Chondrocyte (in vitro differentiated cells): ENCODE results near the gene BTBD19. TPM values are rescaled to one million over a fixed set of nuclear protein-coding genes. Genes with fewer than 3 reads are reported as not detected.

Source experiments
- DNase-seq: peaks from one replicate; pipeline ENCODE4 v3.0.0; 2021; ENCODE audit warnings: mixed read lengths, low spot score
- H3K27ac Mint-ChIP-seq: one replicate; pipeline ENCODE4 v1.8.0; 2021; ENCODE audit warnings: mild to moderate bottlenecking, moderate library complexity, mixed read lengths; ENCODE audit not compliant: unreplicated experiment
- H3K27me3 Mint-ChIP-seq: 2 replicates; pipeline ENCODE4 v1.8.0; 2021; ENCODE audit warnings: low read depth, mixed read lengths
- H3K36me3 Mint-ChIP-seq: 2 replicates; pipeline ENCODE4 v1.8.0; 2021; ENCODE audit warnings: low read depth, mixed read lengths
- H3K4me1 Mint-ChIP-seq: 2 replicates; pipeline ENCODE4 v1.8.0; 2021; ENCODE audit warnings: low read depth, mild to moderate bottlenecking, mixed read lengths
- H3K4me3 Mint-ChIP-seq: one replicate; pipeline ENCODE4 v1.8.0; 2021; ENCODE audit warnings: mild to moderate bottlenecking, moderate library complexity, mixed read lengths; ENCODE audit not compliant: unreplicated experiment
- H3K9me3 Mint-ChIP-seq: 2 replicates; pipeline ENCODE4 v1.8.0; 2021; ENCODE audit warnings: low read depth, mixed read lengths
- total RNA-seq: library from RNA; stranded (reverse); gene quantifications from 3 replicates; pipeline ENCODE4 v1.2.1, GENCODE V29; 2021
- TF ChIP-seq, protein P1 (sequence below): fragments of 200-600 bp; sonication (generic); IDR thresholded peaks from 2 replicates; pipeline ENCODE4 v1.5.0; 2021; ENCODE audit warnings: antibody characterized with exemption, mild to moderate bottlenecking, moderate library complexity

Gene BTBD19
- total RNA-seq, 1 donor from 2014 or later, result 44.1 TPM

DNA sequence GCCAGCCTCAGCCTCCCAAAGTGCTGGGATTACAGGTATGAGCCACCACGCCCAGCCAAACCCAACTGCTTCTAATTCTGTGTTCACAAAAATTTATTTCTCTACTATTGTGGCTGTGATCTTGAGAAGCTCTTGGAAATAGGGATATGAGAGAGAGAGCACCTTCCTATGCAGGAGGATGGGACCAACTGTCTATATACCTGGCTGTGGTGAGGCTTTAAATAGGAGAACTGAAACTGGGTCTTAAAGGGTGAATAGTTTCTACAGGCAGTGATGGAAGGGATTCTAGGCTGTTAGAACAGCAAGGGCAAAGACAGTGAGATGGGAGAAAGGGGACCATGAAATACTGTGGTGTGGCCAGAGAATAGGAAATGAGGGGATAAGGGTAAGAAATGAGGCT is 43.0 kb downstream of the BTBD19 start:
- Mint-ChIP-seq H3K4me3 (no peak overlapping the region), H3K27ac (no peak overlapping the region), H3K36me3 (peaks cover 27% of the 10 kb centered on the region), H3K4me1 (no peaks in the 10 kb centered on the region), H3K27me3 (no peaks in the 10 kb centered on the region), H3K9me3 (no peaks in the 10 kb centered on the region)
- DNase-seq, result no peak
- TF ChIP-seq, protein P1, sequence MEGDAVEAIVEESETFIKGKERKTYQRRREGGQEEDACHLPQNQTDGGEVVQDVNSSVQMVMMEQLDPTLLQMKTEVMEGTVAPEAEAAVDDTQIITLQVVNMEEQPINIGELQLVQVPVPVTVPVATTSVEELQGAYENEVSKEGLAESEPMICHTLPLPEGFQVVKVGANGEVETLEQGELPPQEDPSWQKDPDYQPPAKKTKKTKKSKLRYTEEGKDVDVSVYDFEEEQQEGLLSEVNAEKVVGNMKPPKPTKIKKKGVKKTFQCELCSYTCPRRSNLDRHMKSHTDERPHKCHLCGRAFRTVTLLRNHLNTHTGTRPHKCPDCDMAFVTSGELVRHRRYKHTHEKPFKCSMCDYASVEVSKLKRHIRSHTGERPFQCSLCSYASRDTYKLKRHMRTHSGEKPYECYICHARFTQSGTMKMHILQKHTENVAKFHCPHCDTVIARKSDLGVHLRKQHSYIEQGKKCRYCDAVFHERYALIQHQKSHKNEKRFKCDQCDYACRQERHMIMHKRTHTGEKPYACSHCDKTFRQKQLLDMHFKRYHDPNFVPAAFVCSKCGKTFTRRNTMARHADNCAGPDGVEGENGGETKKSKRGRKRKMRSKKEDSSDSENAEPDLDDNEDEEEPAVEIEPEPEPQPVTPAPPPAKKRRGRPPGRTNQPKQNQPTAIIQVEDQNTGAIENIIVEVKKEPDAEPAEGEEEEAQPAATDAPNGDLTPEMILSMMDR, result no peak

DNA sequence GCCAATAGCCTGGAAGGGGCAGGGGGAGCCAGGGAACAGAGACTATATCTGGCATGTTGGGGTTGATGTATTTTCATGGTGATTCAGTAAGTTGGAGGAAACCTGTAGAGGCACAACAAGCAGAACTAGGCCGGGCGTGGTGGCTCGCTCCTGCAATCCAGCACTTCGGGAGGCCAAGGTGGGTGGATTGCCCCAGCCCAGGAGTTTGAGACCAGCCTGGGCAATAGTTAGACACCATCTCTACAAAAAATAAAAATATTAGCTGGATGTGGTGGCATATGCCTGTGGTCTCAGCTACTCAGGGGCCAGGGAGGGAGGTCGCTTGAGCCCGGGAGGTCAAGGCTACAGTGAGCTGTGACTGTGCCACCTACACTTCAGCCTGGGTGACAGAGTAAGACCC is 44.9 kb downstream of the BTBD19 start:
- H3K27me3 Mint-ChIP-seq, result no peaks in the 10 kb centered on the region
- DNase-seq, result no peak
- no peak overlapping the region for H3K27ac Mint-ChIP-seq
- H3K4me1 Mint-ChIP-seq, result no peaks in the 10 kb centered on the region
- TF ChIP-seq, protein P1, result no peak
- no peak overlapping the region for H3K4me3 Mint-ChIP-seq
- peaks cover 35% of the 10 kb centered on the region for H3K36me3 Mint-ChIP-seq
- H3K9me3 Mint-ChIP-seq, result no peaks in the 10 kb centered on the region

DNA sequence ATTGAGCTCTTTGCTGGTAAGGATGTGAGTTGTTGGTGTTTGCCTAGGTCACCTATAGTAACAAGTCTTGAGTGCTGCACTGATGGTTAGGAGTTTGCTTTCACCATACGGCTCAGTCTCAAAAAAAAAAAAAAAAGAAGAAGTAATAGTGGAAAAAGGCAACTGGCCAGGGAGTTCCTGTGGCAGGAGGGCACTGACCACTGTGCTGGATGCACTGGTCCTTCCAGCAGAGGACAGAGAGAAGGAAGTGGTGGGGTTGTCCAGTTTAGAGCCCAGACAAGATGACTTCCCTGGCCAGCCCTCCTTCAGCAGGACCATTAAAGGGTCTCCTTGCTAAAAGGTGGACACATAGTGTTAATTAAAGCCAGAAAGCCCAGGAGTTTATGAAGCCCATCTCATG is 46.6 kb downstream of the BTBD19 start:
- Mint-ChIP-seq H3K4me1 (no peaks in the 10 kb centered on the region), H3K36me3 (peaks cover 33% of the 10 kb centered on the region), H3K4me3 (no peak overlapping the region), H3K27me3 (no peaks in the 10 kb centered on the region), H3K9me3 (no peaks in the 10 kb centered on the region), H3K27ac (no peak overlapping the region)
- TF ChIP-seq, protein P1, result no peak
- DNase-seq, result no peak

DNA sequence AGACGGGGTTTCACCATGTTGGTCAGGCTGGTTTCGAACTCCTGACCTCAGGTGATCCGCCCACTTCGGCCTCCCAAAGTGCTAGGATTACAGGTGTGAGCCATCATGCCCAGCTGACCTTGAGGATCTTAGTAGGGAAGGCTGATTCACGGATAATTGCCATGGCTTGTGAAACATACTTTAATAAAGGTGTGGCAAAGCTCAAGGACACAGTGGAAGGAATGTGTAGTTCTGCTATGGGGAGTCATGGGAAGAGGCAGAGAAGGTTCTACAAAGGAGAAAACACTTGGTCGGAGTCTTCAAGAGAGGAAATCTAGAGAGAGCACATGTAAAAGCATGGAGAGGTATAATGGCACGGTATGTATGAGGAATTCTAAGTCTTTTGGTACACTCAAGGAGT is 47.4 kb downstream of the BTBD19 start:
- Mint-ChIP-seq H3K9me3 (no peaks in the 10 kb centered on the region), H3K27ac (no peak overlapping the region), H3K36me3 (peaks cover 29% of the 10 kb centered on the region), H3K27me3 (no peaks in the 10 kb centered on the region), H3K4me3 (no peak overlapping the region), H3K4me1 (peaks cover 4% of the 10 kb centered on the region)
- no peak for DNase-seq
- TF ChIP-seq, protein P1, result no peak

DNA sequence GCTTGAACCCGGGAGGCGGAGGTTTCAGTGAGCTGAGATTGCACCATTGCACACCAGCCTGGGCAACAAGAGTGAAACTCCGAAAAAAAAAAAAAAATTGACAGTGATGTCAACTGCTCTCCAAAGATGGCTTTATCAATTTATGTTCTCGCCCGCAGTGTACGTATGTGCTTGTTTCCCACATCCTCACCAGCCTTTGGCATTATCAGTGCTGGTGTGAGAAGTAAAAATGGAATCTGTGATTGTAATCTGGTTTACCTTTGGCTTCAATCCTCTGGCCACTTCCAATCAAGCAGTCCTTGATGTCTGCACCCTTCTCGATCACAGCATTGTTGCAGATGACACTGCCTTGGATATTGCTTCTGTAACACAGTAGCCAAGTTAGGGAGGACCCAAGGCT is 49.1 kb downstream of the BTBD19 start:
- H3K4me1 Mint-ChIP-seq, result peaks cover 11% of the 10 kb centered on the region
- peaks cover 26% of the 10 kb centered on the region for H3K36me3 Mint-ChIP-seq
- TF ChIP-seq, protein P1, result no peak

More for the DNA sequence above, 49.1 kb downstream of the BTBD19 start:
- DNase-seq, result no peak
- no peak overlapping the region for H3K4me3 Mint-ChIP-seq
- no peaks in the 10 kb centered on the region for H3K27me3 Mint-ChIP-seq
- H3K27ac Mint-ChIP-seq, result no peak overlapping the region
- H3K9me3 Mint-ChIP-seq, result no peaks in the 10 kb centered on the region
